Sigmoid colon (tissue), 4 donors: ENCODE results near the gene PCBP3.

Experiments used
- EP300 ChIP-seq, 4 donors: sonication (generic); formaldehyde crosslinking; IDR thresholded peaks; one replicate each; pipeline ENCODE4 v1.6.1; 2017; ENCODE audit warnings: antibody characterized with exemption in 4 of 4
- POLR2A ChIP-seq, 2 donors: fragments of 450-650 bp; IDR thresholded peaks; one replicate each; pipeline ENCODE4 v1.6.1; 2016; ENCODE audit warnings: antibody characterized with exemption in 2 of 2, mild to moderate bottlenecking in 2 of 2, moderate library complexity in 2 of 2
- POLR2AphosphoS5 ChIP-seq, 4 donors: sonication (generic); formaldehyde crosslinking; IDR thresholded peaks; one replicate each; pipeline ENCODE4 v1.6.1; 2017; ENCODE audit warnings: antibody characterized with exemption in 4 of 4
- TF ChIP-seq, protein P1 (sequence below), 4 experiments: fragments of 450-650 bp in 3 of 4; fragments of 200-600 bp in 1 of 4; IDR thresholded peaks; one replicate each; pipeline ENCODE4 v1.5.1; 2016 to 2019; ENCODE audit warnings: antibody characterized with exemption in 4 of 4, mild to moderate bottlenecking in 3 of 4, moderate library complexity in 2 of 4

DNA sequence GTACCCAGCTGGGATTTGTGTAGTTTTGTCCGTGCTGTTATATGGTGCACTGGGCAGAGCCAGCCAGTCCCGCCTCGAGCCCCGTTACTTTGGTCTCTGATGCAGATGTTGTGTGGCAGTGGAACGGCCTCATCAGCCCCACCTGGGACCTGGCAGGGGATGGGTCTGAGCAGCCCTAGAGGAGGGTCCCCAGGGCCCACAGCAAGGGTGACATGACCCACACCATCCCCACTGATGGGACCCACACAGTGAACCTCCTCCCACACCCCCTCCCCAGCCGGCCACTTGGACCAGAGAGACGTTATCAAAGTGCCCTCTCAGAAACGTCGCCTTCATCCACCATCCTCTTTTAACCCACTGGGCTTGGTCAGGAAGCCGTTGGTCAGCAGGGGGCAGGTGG lies 42.0 kb upstream of the PCBP3 start:
- TF ChIP-seq POLR2AphosphoS5 (IDR thresholded peaks at IDR 0.05) (no peak), POLR2A (IDR thresholded peaks at IDR 0.05) (no peak), EP300 (IDR thresholded peaks at IDR 0.05) (no peak)
- TF ChIP-seq, protein P1, sequence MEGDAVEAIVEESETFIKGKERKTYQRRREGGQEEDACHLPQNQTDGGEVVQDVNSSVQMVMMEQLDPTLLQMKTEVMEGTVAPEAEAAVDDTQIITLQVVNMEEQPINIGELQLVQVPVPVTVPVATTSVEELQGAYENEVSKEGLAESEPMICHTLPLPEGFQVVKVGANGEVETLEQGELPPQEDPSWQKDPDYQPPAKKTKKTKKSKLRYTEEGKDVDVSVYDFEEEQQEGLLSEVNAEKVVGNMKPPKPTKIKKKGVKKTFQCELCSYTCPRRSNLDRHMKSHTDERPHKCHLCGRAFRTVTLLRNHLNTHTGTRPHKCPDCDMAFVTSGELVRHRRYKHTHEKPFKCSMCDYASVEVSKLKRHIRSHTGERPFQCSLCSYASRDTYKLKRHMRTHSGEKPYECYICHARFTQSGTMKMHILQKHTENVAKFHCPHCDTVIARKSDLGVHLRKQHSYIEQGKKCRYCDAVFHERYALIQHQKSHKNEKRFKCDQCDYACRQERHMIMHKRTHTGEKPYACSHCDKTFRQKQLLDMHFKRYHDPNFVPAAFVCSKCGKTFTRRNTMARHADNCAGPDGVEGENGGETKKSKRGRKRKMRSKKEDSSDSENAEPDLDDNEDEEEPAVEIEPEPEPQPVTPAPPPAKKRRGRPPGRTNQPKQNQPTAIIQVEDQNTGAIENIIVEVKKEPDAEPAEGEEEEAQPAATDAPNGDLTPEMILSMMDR (IDR thresholded peaks at IDR 0.05): no peak
